Activated CD4-positive, alpha-beta T cell treated with anti-CD3 and anti-CD28 coated beads for 36 hours (primary cell): ENCODE data around the gene SOX15. TPM values are rescaled to one million over a fixed set of nuclear protein-coding genes. Genes with fewer than 3 reads are reported as not detected.
"Not testable (repeated sequence)": the region's sequence is repeated elsewhere in the genome, so short reads cannot be mapped to it uniquely, and the experiment has no call there.

ENCODE experiments used
- ATAC-seq: fragments of 200-7000 bp; cut with Tn5 transposase; one replicate; pipeline ENCODE4 v1.10.0; 2021; ENCODE audit warnings: mild to moderate bottlenecking, moderate library complexity
- CTCF ChIA-PET: fragments of 350-600 bp; sonication (Branson Sonifier 250); formaldehyde crosslinking; loops from one replicate; lab custom pipeline; 2021; ENCODE audit warnings: antibody characterized with exemption; lab: Charles Lee
- POLR2A ChIA-PET: fragments of 350-600 bp; sonication (Branson Sonifier 250); formaldehyde crosslinking; loops from one replicate; lab custom pipeline; 2021; ENCODE audit warnings: antibody characterized with exemption, inconsistent platforms; lab: Charles Lee
- DNase-seq: peaks from one replicate; pipeline ENCODE4 v3.0.0-alpha.2; 2020
- H3K27ac Mint-ChIP-seq: one replicate; pipeline ENCODE4 v1.8.0; 2021; ENCODE audit warnings: mixed read lengths
- H3K27me3 Mint-ChIP-seq: one replicate; pipeline ENCODE4 v1.8.0; 2021; ENCODE audit warnings: mixed read lengths
- H3K36me3 Mint-ChIP-seq: one replicate; pipeline ENCODE4 v1.8.0; 2021; ENCODE audit warnings: low read depth, mixed read lengths
- H3K4me1 Mint-ChIP-seq: one replicate; pipeline ENCODE4 v1.8.0; 2021; ENCODE audit warnings: mixed read lengths
- H3K4me3 Mint-ChIP-seq: one replicate; pipeline ENCODE4 v1.8.0; 2021; ENCODE audit warnings: mild to moderate bottlenecking, moderate library complexity, mixed read lengths
- H3K9me3 Mint-ChIP-seq: one replicate; pipeline ENCODE4 v1.8.0; 2021; ENCODE audit warnings: low read depth, mixed read lengths
- intact Hi-C, 2 experiments: fragments of 100-400 bp; cut with DNase I in 1 of 2; cut with micrococcal nuclease in 1 of 2; formaldehyde crosslinking; loops; one replicate each; pipeline versions ENCODE4 v1.14.2 to v1.15.1; 2022 to 2024; cut with DNase I, micrococcal nuclease
- total RNA-seq, 2 experiments: library from RNA; stranded (reverse); gene quantifications; one replicate each; pipeline ENCODE4 v1.2.3, GENCODE V29; 2021

The SOX15 gene
- total RNA-seq, 2 experiments from 2014 or later, result 0.16 TPM; not detected in 1

- Mint-ChIP-seq H3K9me3 (no peaks in the 10 kb centered on the region), H3K27ac (no peak overlapping the region), H3K36me3 (peaks cover 1% of the 10 kb centered on the region), H3K4me3 (peak overlapping the region; percentile 83), H3K27me3 (no peaks in the 10 kb centered on the region), H3K4me1 (peaks cover 11% of the 10 kb centered on the region)
- ChIA-PET CTCF (interaction anchor here (1.0 to 1.3 kb wide), 4 partner anchors 16 to 61 kb away, joined by 3 to 4 read pairs (median 3); partner anchors contain the start of gene TP53), POLR2A (interaction anchor here (0.6 kb wide), 1 partner anchor 33 kb away, joined by 4 read pairs; no protein-coding TSS in a partner anchor)
- intact Hi-C loops, result no loop called here
- DNase-seq (no peak), ATAC-seq (no peak)
Observed at GRCh38 chr17:7626307-7626706, 36.4 kb upstream of the SOX15 start.

- ATAC-seq, intact Hi-C loops, H3K9me3 Mint-ChIP-seq, H3K36me3 Mint-ChIP-seq, DNase-seq, H3K27me3 Mint-ChIP-seq, H3K4me3 Mint-ChIP-seq, H3K27ac Mint-ChIP-seq, POLR2A ChIA-PET: not testable (repeated sequence)
- CTCF ChIA-PET, result interaction anchor here (1.0 kb wide), 1 partner anchor 47 kb away, joined by 3 read pairs; no protein-coding TSS in a partner anchor
- H3K4me1 Mint-ChIP-seq, result peaks cover 11% of the 10 kb centered on the region
Observed at GRCh38 chr17:7625749-7626148, 35.9 kb upstream of the SOX15 start.

GRCh38 chr17:7623661-7624060 is 33.8 kb upstream of the SOX15 start:
- peaks cover 1% of the 10 kb centered on the region for H3K36me3 Mint-ChIP-seq
- H3K4me1 Mint-ChIP-seq, result peaks cover 11% of the 10 kb centered on the region
- no peaks in the 10 kb centered on the region for H3K9me3 Mint-ChIP-seq
- DNase-seq, result no peak
- ATAC-seq, result no peak
- ChIA-PET POLR2A (interaction anchor here (0.7 kb wide), 1 partner anchor 212 kb away, joined by 4 read pairs; no protein-coding TSS in a partner anchor), CTCF (no interaction called here)
- H3K27me3 Mint-ChIP-seq, result no peaks in the 10 kb centered on the region
- H3K4me3 Mint-ChIP-seq, result no peak overlapping the region
- H3K27ac Mint-ChIP-seq, result no peak overlapping the region
- intact Hi-C loops, result no loop called here

- POLR2A ChIA-PET, result no interaction called here
- Mint-ChIP-seq H3K27me3 (no peaks in the 10 kb centered on the region), H3K36me3 (no peaks in the 10 kb centered on the region), H3K4me1 (no peaks in the 10 kb centered on the region), H3K27ac (no peak overlapping the region), H3K9me3 (no peaks in the 10 kb centered on the region), H3K4me3 (no peak overlapping the region)
- CTCF ChIA-PET, result interaction anchor here (0.8 to 1.0 kb wide), 2 partner anchors 12 to 29 kb away, joined by 3 to 4 read pairs; no protein-coding TSS in a partner anchor
- intact Hi-C loops, result no loop called here
- DNase-seq (no peak), ATAC-seq (no peak)
Observed at GRCh38 chr17:7620835-7621234, 30.9 kb upstream of the SOX15 start.

- Mint-ChIP-seq H3K4me3 (no peak overlapping the region), H3K4me1 (peaks cover 2% of the 10 kb centered on the region), H3K27ac (no peak overlapping the region), H3K27me3 (no peaks in the 10 kb centered on the region), H3K36me3 (peaks cover 1% of the 10 kb centered on the region), H3K9me3 (no peaks in the 10 kb centered on the region)
- ATAC-seq, result no peak
- no peak for DNase-seq
- ChIA-PET CTCF (interaction anchor here (0.7 to 1.1 kb wide), 2 partner anchors 58 to 147 kb away, joined by 3 read pairs; no protein-coding TSS in a partner anchor), POLR2A (no interaction called here)
- intact Hi-C loops, result loop anchor here in 1 of 2 experiments (5.0 kb wide), 1 partner anchor 224 kb away; no protein-coding TSS in a partner anchor
Observed at GRCh38 chr17:7618608-7619007, 28.7 kb upstream of the SOX15 start.

GRCh38 chr17:7615265-7615747 is 25.4 kb upstream of the SOX15 start:
- POLR2A ChIA-PET, result interaction anchor here (0.6 to 2.4 kb wide), 11 partner anchors 12 to 505 kb away, joined by 4 to 32 read pairs (median 6); partner anchors contain the start of genes ATP1B2, MPDU1, SAT2 and TP53
- H3K36me3 Mint-ChIP-seq, result peaks cover 13% of the 10 kb centered on the region

GRCh38 chr17:7614425-7615264 is 24.8 kb upstream of the SOX15 start, which contains the start of gene FXR2:
TSS of gene FXR2 (minus strand) at chr17:7614897. CDS start at chr17:7614532, 365 bp downstream.
- intact Hi-C loops, result loop anchor here (1.0 to 5.0 kb wide), 19 partner anchors 13 to 362 kb away; partner anchors contain the start of genes SAT2 (in 2 of the 2), CNTROB (in 1 of the 2), EIF5A (in 1 of the 2) and ELP5 (in 1 of the 2)
- Mint-ChIP-seq H3K27me3 (no peaks in the 10 kb centered on the region), H3K4me3 (peak within 1 kb of the TSS; percentile 85), H3K27ac (peak within 1 kb of the TSS; percentile 93), H3K36me3 (peaks cover 14% of the 10 kb centered on the region), H3K9me3 (no peaks in the 10 kb centered on the region), H3K4me1 (peaks cover 32% of the 10 kb centered on the region)
- CTCF ChIA-PET, result interaction anchor here (0.6 to 2.5 kb wide), 11 partner anchors 9 to 97 kb away, joined by 3 to 31 read pairs (median 5); partner anchors contain the start of genes MPDU1, SAT2, TP53 and WRAP53
- POLR2A ChIA-PET, result interaction anchor here (0.6 to 2.4 kb wide), 10 partner anchors 13 to 179 kb away, joined by 3 to 32 read pairs (median 6); partner anchors contain the start of genes ATP1B2, MPDU1, SAT2 and TP53
- DNase-seq (peak; percentile 100), ATAC-seq (peak; percentile 95)

More at GRCh38 chr17:7615265-7615747, 25.4 kb upstream of the SOX15 start:
- peak overlapping the region; percentile 87 for H3K27ac Mint-ChIP-seq
- CTCF ChIA-PET, result interaction anchor here (0.6 to 2.5 kb wide), 10 partner anchors 12 to 685 kb away, joined by 3 to 31 read pairs (median 5); partner anchors contain the start of genes MPDU1, SAT2, TP53 and WRAP53
- no peak for DNase-seq
- intact Hi-C loops, result loop anchor here (1.0 to 5.0 kb wide), 14 partner anchors 12 to 363 kb away; partner anchors contain the start of genes SAT2 (in 2 of the 2), CNTROB (in 1 of the 2), EIF5A (in 1 of the 2) and ELP5 (in 1 of the 2)
- H3K4me1 Mint-ChIP-seq, result peaks cover 30% of the 10 kb centered on the region
- no peaks in the 10 kb centered on the region for H3K27me3 Mint-ChIP-seq
- ATAC-seq, result no peak
- no peaks in the 10 kb centered on the region for H3K9me3 Mint-ChIP-seq
- H3K4me3 Mint-ChIP-seq, result peak overlapping the region; percentile 85

- POLR2A ChIA-PET, result interaction anchor here (1.7 to 2.4 kb wide), 3 partner anchors 14 to 37 kb away, joined by 7 to 30 read pairs (median 8); partner anchors contain the start of genes ATP1B2, MPDU1 and SAT2
- peaks cover 36% of the 10 kb centered on the region for H3K4me1 Mint-ChIP-seq
- peak overlapping the region; percentile 93 for H3K27ac Mint-ChIP-seq
- H3K4me3 Mint-ChIP-seq, result peak overlapping the region; percentile 85
- intact Hi-C loops, result loop anchor here (1.0 to 2.0 kb wide), 8 partner anchors 29 to 285 kb away; partner anchors contain the start of genes NEURL4 (in 1 of the 2), TP53 (in 1 of the 2) and WRAP53 (in 1 of the 2)
- no peaks in the 10 kb centered on the region for H3K27me3 Mint-ChIP-seq
- no peaks in the 10 kb centered on the region for H3K9me3 Mint-ChIP-seq
- no peak for ATAC-seq
- CTCF ChIA-PET, result interaction anchor here (0.5 to 2.5 kb wide), 10 partner anchors 14 to 608 kb away, joined by 3 to 31 read pairs (median 6); partner anchors contain the start of genes MPDU1, SAT2, TP53 and WRAP53
- DNase-seq, result peak; percentile 13
- H3K36me3 Mint-ChIP-seq, result peaks cover 14% of the 10 kb centered on the region
Observed at GRCh38 chr17:7613769-7614424, 24.0 kb upstream of the SOX15 start.

GRCh38 chr17:7612294-7612640 is 22.4 kb upstream of the SOX15 start:
- ChIA-PET CTCF (interaction anchor here (0.6 kb wide), 1 partner anchor 21 kb away, joined by 3 read pairs; no protein-coding TSS in a partner anchor), POLR2A (no interaction called here)
- no peak for ATAC-seq
- peak overlapping the region; percentile 85 for H3K4me3 Mint-ChIP-seq
- H3K27me3 Mint-ChIP-seq, result no peaks in the 10 kb centered on the region
- H3K9me3 Mint-ChIP-seq, result no peaks in the 10 kb centered on the region
- intact Hi-C loops, result no loop called here
- H3K4me1 Mint-ChIP-seq, result peaks cover 36% of the 10 kb centered on the region
- H3K27ac Mint-ChIP-seq, result no peak overlapping the region
- DNase-seq, result no peak
- H3K36me3 Mint-ChIP-seq, result peaks cover 14% of the 10 kb centered on the region

- ATAC-seq, result no peak
- H3K4me3 Mint-ChIP-seq, result peak overlapping the region; percentile 85
- no peak for DNase-seq
- H3K27me3 Mint-ChIP-seq, result no peaks in the 10 kb centered on the region
- intact Hi-C loops, result no loop called here
- POLR2A ChIA-PET, result no interaction called here
- no peak overlapping the region for H3K27ac Mint-ChIP-seq
- H3K4me1 Mint-ChIP-seq, result peaks cover 36% of the 10 kb centered on the region
- peaks cover 14% of the 10 kb centered on the region for H3K36me3 Mint-ChIP-seq
- CTCF ChIA-PET, result interaction anchor here (0.6 kb wide), 1 partner anchor 84 kb away, joined by 3 read pairs; no protein-coding TSS in a partner anchor
- no peaks in the 10 kb centered on the region for H3K9me3 Mint-ChIP-seq
Observed at GRCh38 chr17:7611635-7612293, 21.9 kb upstream of the SOX15 start.
